ENCODE measurements around the gene OLFML2A.

DNA sequence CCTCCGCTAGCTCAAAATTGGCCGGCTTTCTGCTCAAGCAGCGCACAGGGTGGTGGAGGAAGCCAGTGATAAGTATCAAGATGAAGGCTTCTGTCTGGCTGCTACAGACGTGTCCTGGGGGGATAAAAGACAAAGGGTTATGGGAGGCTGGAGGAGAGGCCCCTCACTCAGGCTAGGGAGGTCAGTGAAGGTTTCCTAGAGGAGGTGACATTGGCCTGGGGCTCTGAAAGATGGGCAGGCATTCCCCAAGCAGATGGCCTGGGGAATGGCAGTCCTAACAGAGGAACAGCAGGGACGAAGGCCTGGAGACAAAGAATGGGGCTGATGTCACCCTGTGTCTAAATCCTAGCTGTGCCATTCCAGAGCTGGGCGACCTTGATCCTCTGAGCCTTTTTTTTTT is 32.3 kb downstream of the OLFML2A start:
- TF ChIP-seq GATA3 (IDR thresholded peaks at IDR 0.05; ENCODE audit: low read depth, low read length) (no peak), GATA2 (IDR thresholded peaks at IDR 0.05; ENCODE audit: low read depth, low read length) (0 out of 2 replicates have a peak, but pooled peaks have one; percentile 19)
